GM11168 (cell line): ENCODE data around the gene VSIG2.

Experiments used
- in situ Hi-C: fragments of 300-500 bp; cut with MboI; formaldehyde crosslinking; loops from one replicate; pipeline ENCODE4 v1.12.0; 2022; ENCODE audit warnings: low sequenced_read_pairs; ENCODE audit not compliant: unreplicated experiment

VSIG2 gene

DNA sequence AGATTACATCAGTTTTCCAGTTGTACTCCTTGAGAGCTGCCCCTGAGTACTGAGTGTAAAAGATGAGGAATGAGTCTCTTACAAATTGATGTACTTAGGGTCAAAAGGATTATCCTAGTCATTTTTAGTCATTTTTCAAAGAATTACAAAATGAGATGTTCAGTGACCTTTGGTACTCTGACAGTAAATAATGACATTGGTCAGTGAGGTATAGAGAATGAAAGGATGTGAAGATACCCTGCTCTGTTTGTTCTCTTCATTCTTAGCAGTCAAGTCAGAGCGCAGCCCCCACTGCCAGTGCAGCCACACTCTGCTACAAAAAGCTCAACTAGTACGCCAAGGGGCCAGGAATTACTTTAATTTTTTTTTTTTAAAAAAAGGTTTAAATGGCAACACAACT, 14.1 kb upstream of the VSIG2 start:
- in situ Hi-C loops, result loop anchor here (10.0 to 25.0 kb wide), 2 partner anchors 69 to 104 kb away; partner anchors contain the start of genes SIAE and SPA17

DNA sequence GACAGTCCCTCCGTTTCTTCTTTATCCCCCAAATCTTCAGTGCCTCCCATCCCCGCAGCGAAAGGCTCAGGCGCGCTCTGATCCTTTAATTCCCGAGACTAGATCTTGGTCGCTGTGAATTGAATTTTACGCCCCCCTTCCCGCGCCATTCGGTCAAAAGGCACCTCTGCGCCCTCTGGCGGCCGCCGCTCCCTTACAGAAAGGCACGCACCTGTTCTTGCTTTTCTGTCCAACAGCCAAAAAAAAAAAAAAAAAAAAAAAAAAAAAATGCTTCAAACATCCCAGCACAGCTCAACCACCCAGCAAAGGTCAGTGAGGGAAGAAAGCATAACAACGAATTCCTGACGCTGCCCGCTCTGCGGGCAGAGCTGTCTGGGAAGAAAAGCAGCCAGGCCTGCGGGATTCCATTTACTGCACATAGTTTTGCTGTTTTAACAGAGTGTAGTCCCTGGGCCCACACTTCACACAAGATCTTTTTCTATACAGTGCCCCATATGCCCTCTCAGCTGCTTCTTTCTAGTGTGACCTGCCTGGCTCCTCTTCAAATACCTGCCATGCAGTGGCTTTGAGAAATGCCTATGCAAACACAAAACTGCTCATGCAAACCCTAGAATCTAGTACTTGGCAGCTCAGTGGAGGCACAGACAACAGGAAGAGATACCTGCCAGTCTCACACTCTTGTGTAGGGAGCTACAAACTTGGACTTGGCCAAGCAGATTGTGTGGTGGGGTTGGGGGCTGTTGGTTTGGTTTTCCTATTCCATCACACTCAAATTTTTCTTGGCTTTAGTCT, 11.3 kb upstream of the VSIG2 start:
- in situ Hi-C loops, result loop anchor here (10.0 to 25.0 kb wide), 2 partner anchors 71 to 101 kb away; partner anchors contain the start of genes SIAE and SPA17

DNA sequence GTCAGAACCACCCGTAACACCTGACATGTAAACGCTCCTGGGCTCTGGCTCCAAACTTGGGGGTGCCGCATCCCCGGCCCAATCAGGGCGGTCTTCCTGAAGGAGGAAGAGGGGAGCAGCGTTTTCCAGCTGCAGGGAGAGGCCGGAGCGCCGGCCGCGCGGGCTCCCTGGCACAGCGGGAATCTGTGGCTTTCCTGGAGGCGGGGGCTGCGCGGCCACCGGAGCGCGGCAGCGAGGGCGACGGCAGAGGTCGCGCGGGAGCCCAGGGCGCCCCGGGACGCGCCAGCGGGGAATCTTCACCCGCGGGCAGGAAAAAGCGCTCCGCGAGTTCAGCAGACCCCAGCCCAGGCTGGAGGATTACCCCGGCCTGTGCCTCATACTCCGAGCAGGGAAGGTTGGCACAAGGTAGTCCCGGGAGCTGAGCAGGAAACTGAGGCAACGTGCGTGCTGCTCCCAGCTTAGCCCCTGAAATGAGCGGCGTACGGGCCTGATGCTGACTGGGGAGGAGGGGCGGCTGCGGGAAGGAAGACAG, 10.6 kb upstream of the VSIG2 start:
- in situ Hi-C loops, result loop anchor here (10.0 to 25.0 kb wide), 2 partner anchors 72 to 100 kb away; partner anchors contain the start of genes SIAE and SPA17

DNA sequence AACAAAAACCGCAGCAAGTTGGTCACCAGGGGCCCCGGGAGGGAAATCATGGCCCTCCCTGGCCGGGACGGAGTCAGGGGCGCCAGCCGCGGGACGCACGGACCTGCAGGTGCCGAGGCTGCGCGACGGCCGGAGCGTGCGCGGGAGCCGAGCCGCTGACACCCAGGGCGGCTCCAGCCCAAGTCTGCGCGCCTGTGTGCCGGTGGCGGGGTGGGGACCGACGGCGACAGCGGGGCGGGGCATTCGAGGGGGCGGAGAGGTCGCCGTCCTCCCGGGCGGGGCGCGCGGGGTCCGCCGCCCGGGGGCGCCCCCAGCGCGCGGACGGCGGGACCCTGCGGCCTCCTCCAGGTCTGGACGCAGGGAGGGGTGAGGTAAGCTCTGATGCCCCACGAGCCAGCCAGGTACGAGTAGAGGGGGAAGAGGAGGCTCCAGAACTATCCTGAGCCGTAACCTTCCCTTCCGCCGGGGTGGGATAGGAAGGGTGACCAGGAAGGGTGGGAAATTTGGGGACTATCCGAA, 10.1 kb upstream of the VSIG2 start, which contains the start of gene ESAM:
Gene ESAM, minus strand, starts transcription at position 186 of the 519 bp plus-strand sequence. Its CDS starts 136 bp downstream, at position 50.
- in situ Hi-C loops, result loop anchor here (10.0 to 25.0 kb wide), 2 partner anchors 73 to 100 kb away; partner anchors contain the start of genes SIAE and SPA17

DNA sequence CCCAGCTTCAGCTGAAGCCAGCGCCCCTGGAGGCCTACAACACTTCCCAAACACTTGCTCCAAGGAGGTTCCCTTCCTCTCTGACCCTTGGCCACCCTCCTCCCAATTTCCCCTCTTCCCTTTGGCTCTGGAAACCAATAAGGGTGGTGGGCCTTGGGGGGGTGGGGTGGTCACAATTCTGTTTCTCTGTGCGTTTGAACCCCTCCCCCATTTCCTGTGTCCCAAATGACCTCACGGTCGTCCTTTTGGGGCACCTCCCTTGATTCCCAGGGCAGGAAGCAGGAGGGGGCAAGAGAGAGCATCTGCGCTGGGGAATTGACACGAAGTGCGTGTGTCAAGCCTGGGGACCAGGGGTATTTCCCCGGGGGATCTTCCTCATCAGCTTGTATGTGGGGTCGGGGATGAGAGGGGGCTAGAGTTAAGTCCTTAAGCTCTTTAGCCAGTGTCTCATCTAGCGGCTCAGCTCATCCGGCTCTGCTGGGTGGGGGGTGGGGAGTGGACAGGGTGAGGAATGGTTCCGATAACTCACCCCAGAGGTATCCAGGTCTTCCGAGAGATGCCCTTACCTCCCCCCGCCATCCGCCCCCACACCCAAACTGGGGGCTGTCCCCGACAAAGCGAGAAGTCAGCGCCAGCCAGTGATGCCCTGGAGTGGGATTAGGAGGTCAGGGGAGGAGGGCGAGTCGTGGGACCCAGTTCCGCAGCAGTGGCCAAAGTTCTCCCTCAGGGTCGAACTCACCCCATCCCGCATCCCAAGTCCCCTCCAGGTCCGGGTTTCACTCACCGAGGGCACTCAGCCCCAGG, 9.4 kb upstream of the VSIG2 start:
- in situ Hi-C loops, result loop anchor here (10.0 to 25.0 kb wide), 2 partner anchors 73 to 99 kb away; partner anchors contain the start of genes SIAE and SPA17

DNA sequence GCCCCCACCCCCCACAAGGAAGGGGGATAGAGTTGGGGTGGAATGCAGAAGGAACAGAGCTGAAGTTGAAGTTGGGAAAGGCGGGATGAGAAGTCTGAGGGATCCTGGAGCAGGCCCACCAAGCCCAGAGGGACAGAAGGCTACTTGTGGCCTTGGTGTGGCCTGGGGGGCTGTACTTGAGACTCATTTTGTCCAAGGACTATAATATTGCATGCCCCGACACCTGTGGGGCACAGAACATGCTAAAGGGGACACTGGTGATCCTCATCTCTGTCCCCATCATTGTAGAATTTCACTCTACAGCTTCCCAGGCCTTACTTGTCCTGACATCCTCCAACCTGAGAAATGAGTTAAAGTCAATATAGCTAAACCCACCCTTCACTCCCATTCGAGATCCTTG, 8.8 kb upstream of the VSIG2 start:
- in situ Hi-C loops, result loop anchor here (10.0 to 25.0 kb wide), 2 partner anchors 74 to 99 kb away; partner anchors contain the start of genes SIAE and SPA17

DNA sequence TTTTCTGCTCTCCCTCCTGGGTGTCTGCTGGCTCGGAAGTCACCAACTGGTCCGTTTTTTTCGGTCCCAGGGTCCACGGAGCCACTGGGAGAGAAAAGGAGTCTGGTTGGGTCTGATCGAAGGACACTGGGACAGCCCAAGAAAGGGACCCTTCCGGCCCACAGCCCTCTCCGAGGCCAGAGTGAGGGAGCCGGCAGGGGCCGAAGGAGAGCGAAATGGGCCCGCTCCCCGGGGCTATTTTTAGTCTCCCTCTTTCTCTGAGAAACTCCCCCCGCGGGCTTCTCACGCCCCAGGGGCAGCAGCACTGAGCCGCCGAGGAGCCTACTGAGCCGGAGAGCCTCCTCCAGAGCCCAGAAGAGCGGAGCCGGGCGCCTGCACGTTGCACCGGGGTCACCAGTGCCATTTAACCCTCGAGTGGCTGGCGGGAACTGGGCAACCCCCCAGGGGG, 8.2 kb upstream of the VSIG2 start:
- in situ Hi-C loops, result loop anchor here (10.0 to 25.0 kb wide), 2 partner anchors 75 to 98 kb away; partner anchors contain the start of genes SIAE and SPA17

DNA sequence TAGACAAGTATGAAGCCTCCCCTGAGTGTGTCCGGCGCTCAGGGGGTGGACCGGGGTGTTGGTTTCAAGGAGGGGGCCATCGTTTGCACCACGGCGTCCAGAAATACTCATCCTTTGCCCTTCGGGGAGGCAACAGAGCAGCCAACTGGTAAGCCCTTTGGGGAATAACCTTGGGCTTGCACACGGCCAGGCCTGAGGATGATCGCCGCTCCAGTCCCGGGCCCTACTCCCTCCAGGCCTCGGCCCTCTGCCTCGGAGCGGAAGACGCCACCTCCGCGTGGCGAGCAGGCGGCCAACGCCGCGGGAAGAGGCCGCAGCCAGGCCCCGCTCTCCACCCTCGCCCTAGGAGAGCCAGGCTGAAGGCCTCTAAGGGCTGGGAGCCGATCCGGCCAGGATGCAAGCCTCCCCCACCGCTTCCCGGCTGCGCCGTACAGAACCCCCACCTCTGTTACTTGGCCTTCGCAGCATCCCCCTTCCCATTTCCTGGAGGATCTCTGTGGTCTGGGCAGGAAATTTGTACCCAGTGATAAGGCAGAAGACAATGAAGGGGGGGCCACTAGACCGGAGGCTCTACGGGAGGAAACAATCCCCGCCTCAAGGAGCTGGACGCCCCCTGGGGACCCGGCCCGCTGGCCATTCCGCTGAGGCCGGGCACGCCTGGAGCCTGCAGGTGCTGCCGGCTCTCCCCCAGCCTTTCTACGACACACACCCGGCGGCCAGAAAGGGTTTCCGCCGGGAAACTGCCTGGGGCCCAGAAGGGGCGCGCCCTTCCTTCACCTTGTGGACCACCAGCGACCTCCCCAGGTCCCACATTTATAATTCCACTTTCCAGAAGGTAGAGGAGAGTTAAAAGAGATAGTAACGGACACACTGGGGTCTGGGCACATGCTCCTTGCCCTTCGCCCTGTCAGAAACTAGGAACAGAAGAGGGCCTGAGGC, 7.5 kb upstream of the VSIG2 start:
- in situ Hi-C loops, result loop anchor here (10.0 to 25.0 kb wide), 2 partner anchors 75 to 97 kb away; partner anchors contain the start of genes SIAE and SPA17

DNA sequence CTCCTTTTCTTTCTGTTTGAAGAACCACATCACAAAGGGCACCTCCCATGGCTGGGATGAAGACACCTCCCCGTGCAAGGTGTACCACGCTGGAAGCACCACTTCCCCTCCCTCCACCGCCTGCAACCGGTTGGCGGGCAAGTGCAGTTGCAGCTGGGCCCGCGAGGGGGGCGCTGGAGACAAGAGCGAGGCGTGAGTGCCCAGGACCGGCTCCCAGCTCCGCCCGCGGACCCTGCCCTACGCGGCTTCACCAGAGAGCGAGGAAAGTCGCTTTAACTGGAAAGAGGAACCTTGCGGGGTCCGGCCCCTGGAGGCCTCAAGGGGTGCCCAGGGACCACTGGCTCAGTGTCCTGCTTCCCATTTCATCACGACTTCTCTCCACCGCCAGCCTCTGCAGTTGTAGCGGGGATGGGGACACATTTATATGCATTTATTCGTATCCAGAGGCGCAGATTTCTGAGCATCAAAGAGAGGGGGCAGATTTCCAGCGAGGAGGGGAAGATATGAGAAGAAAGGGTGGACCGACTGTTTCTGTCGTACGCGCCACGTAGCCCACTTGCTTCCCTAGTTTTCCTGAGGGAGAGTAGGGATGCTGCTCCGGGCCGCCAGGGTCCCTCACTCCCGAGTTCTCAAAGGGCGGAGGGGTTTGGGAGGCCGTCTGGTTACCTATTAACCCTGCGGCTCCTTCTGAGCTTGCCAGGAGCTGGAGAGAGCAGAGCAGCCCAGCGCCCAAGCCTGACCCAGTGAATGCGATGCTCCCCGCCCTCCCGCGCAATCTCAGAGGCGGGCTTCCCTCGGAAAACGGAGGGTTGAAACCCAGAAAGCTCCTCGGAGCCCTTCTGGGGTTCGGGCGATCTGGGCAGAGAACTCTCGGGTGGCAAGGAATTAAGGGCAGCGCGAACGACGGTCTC, 6.6 kb upstream of the VSIG2 start:
- in situ Hi-C loops, result loop anchor here (25.0 kb wide), 1 partner anchor 96 kb away; the partner anchor contains the start of genes SIAE and SPA17

DNA sequence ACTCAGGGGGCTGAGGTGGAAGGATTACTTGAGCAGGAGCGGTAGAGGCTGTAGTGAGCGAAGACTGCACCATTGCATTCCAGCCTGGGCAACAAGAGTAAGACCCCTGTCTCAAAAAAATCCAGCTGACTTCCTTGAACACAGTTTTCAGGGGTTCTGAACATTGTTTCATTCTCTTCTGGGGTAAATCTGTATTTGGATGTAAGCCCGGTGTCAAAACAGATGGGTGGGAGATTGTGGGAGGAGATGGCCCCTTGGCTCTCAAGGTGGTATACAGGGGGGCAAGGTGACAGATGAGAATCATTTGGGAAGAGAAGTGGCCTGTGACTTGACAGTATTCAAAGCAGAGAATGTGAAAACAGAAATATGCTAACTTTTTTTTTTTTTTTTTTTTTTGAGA, 5.3 kb upstream of the VSIG2 start:
- in situ Hi-C loops, result loop anchor here (25.0 kb wide), 1 partner anchor 95 kb away; the partner anchor contains the start of genes SIAE and SPA17

DNA sequence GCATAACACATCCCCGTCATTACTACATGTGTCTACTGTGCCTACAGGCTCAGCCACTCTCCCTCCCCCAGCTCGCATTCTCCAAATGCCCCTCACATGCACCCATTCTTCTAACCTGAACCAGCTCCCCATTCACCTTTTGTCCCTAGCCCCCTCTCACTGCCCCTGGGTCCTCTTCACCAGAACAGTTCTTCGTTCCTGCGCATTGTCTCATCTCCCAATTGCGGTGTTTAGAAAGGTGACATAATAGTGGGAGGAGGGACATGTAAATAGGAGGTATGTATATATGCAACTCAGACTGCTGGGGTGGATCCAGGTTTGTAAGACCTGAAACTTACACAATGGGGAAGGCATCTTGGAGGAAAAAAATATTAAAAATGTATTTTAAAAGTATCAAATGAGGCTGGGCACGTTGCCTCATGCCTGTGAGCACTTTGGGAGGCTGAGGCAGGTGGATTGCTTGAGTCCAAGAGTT, 4.7 kb upstream of the VSIG2 start:
- in situ Hi-C loops, result loop anchor here (25.0 kb wide), 1 partner anchor 94 kb away; the partner anchor contains the start of genes SIAE and SPA17

DNA sequence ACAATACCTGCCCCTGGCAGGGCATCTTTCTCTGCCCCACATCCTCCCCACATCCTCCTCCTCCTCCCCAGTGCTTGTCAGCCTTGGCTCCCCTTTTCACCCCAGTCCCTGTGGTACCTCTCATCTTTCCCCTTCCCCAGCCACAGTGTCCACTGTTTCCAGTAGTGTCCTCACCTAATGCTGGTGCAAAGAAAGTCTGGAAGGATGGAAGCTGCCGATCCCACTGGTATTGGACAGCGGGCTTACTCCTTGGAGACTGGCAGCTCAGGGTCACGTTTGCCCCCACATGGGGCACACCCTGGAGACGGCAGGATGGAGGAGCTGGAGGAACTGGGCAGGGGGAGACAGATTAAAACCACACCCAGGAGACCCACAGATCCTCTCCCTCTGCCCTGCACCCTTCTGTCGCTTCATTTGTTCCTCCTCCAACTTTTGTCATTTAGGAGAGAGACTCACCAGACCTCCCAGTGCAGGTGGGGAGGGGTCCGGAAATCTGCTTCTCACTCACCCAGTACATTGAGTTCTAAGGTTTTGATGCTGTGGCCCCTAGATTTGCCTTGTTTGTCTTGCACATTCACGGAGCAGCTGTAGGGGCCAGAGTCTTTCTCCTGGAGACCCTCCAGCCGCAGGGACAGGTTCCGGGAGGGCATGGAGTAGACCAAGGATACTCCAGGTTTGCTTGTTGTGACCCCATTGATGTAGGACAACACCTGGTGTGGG, 4.1 kb upstream of the VSIG2 start:
- in situ Hi-C loops, result loop anchor here (25.0 kb wide), 1 partner anchor 94 kb away; the partner anchor contains the start of genes SIAE and SPA17

DNA sequence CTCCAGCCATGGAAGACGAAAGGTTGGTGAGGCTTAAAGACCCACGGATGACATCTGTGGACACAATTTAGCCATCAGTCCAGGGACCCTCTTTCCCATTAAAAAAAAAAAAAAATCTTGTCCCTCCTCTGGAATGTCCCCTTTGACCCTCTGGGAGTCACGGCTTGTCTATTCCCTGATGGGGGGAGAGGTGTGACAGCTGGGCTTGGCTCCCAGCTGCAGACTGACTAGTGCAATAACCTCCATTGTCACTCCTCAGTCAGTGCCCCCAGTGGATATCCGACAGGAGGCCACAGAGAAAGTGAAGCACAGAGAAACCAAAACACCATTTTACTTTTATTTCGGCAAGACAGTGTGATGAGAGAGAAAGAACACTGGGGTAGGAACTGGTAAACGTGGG, 2.7 kb upstream of the VSIG2 start:
- in situ Hi-C loops, result loop anchor here (25.0 kb wide), 1 partner anchor 92 kb away; the partner anchor contains the start of genes SIAE and SPA17

DNA sequence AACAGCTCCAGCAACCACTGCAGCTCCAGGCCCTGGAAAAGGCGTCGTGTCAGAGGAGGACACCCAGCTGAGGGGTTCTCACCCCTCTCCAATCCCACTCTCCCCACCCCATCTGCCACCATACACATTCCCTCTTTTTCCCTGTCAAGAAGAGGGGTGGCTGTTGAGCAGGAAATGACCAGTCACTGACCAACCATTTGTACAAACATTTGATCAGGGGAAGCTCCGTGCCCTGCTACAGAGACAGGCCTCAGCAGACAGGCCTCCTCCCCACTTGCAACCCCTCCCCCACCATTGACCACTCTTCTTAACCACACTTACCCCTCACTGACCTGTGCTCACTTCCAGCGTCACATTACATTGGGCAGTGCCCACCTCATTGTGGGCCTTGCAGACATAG, 2.3 kb upstream of the VSIG2 start:
- in situ Hi-C loops, result loop anchor here (25.0 kb wide), 1 partner anchor 92 kb away; the partner anchor contains the start of genes SIAE and SPA17

DNA sequence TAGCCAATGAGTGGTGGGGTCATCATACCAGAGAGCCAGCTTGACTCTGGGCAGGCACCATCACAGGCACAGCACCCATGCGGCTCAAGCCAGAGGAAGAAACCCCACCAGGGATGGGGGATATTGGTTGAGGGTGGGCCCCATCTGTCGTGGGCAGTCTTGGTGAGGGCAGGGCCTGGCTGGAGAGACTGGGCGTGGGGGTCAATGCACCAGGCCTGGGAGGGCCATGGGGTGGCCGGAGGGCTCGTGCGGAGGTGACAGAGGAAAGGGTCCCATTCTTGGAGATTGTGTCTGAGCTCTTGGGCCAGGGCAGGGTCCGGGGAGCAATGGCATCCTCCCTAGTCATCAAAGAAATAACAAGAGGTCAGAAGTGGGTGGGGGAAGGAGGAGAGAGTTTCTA, 1.6 kb upstream of the VSIG2 start:
- in situ Hi-C loops, result loop anchor here (25.0 kb wide), 1 partner anchor 91 kb away; the partner anchor contains the start of genes SIAE and SPA17

DNA sequence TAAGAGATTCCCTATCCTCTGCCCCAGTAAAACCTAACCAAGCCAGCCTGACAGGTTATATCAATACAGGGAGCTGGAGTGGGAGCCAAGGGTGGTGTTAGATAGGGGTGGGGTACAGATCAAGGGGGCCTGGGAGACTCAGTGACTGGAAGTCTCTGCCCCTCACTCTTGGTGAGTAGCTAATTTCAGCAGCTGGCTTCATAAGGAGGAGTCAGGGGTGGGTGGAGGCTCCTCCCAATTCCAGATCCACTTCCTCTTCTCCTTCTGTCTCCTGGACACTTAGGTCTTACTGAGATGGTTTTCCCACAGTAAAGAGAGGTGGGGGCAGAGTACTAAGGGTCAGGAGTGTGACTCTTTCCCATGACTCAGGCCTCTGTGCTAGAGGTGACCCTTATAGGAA, 1.1 kb upstream of the VSIG2 start:
- in situ Hi-C loops, result loop anchor here (25.0 kb wide), 1 partner anchor 91 kb away; the partner anchor contains the start of genes SIAE and SPA17
